Lower leg skin (tissue), 3 donors: Measurements from ENCODE around the gene FOXP1.

ENCODE experiments used
- CTCF ChIP-seq, 3 donors: fragments of 450-650 bp; IDR thresholded peaks; one replicate each; pipeline ENCODE4 v1.5.1; 2016; ENCODE audit warnings: antibody characterized with exemption in 3 of 3, mild to moderate bottlenecking in 3 of 3, moderate library complexity in 2 of 3
- POLR2A ChIP-seq, 2 donors: fragments of 450-650 bp; IDR thresholded peaks; one replicate each; pipeline ENCODE4 v1.6.1; 2016 to 2017; ENCODE audit warnings: antibody characterized with exemption in 2 of 2, mild to moderate bottlenecking in 1 of 2, moderate library complexity in 1 of 2

- TF ChIP-seq CTCF (IDR thresholded peaks at IDR 0.05) = no peak
- TF ChIP-seq POLR2A (IDR thresholded peaks at IDR 0.05) = no peak
Observed at GRCh38 chr3:71309342-71309741, 274.2 kb downstream of the FOXP1 start.
